Mesenchymal stem cell (in vitro differentiated cells and primary cell): ENCODE results near the gene ANXA7.

ENCODE experiments used
- DNase-seq: peaks from one replicate; pipeline ENCODE4 v3.0.0-alpha.2; 2013
- H2AFZ ChIP-seq: one replicate; pipeline ENCODE4 v1.6.1; 2013; ENCODE audit warnings: low read depth, mild to moderate bottlenecking, control low read depth, inconsistent platforms, low read length, moderate library complexity
- H2AK5ac ChIP-seq: 2 replicates; pipeline ENCODE4 v1.6.1; 2013; ENCODE audit warnings: low read length, moderate library complexity, mild to moderate bottlenecking, inconsistent platforms; ENCODE audit not compliant: severe bottlenecking
- H2BK120ac ChIP-seq: one replicate; pipeline ENCODE4 v1.6.1; 2013; ENCODE audit warnings: low read depth, mild to moderate bottlenecking, inconsistent platforms, low read length, moderate library complexity
- H2BK12ac ChIP-seq, 2 experiments: one replicate each; pipeline ENCODE4 v1.6.1; 2013; ENCODE audit warnings: inconsistent platforms in 2 of 2, low read length in 2 of 2, mild to moderate bottlenecking in 2 of 2, moderate library complexity in 2 of 2, control low read depth in 1 of 2
- H2BK15ac ChIP-seq: one replicate; pipeline ENCODE4 v1.6.1; 2013; ENCODE audit warnings: mild to moderate bottlenecking, low read depth, inconsistent platforms; ENCODE audit not compliant: poor library complexity, severe bottlenecking
- H2BK5ac ChIP-seq: 2 replicates; pipeline ENCODE4 v1.6.1; 2013; ENCODE audit warnings: low read depth, mild to moderate bottlenecking, low read length, control low read depth, inconsistent platforms; ENCODE audit not compliant: poor library complexity, severe bottlenecking
- H3K14ac ChIP-seq, 2 experiments: one replicate each; pipeline ENCODE4 v1.6.1; 2013; ENCODE audit warnings: inconsistent platforms in 2 of 2, low read length in 2 of 2, control low read depth in 1 of 2, mild to moderate bottlenecking in 1 of 2, moderate library complexity in 1 of 2
- H3K18ac ChIP-seq, 2 experiments: one replicate each; pipeline ENCODE4 v1.6.1; 2013; ENCODE audit warnings: inconsistent platforms in 2 of 2, low read length in 2 of 2, control low read depth in 1 of 2, low read depth in 1 of 2, mild to moderate bottlenecking in 1 of 2
- H3K23ac ChIP-seq, 2 experiments: one replicate each; pipeline ENCODE4 v1.6.1; 2013; ENCODE audit warnings: inconsistent platforms in 2 of 2, low read length in 2 of 2, mild to moderate bottlenecking in 2 of 2, moderate library complexity in 2 of 2, control low read depth in 1 of 2
- H3K27ac ChIP-seq: 2 replicates; pipeline ENCODE4 v1.5.1; 2013; ENCODE audit warnings: mild to moderate bottlenecking, moderate library complexity, low read length, control low read depth, inconsistent platforms; ENCODE audit not compliant: poor library complexity, severe bottlenecking
- H3K27me3 ChIP-seq, 2 experiments: 2 replicates each; pipeline versions ENCODE4 v1.6.1 to v1.7.0; 2013; ENCODE audit warnings: low read length in 2 of 2, mild to moderate bottlenecking in 2 of 2, moderate library complexity in 2 of 2, control low read depth in 1 of 2, inconsistent platforms in 1 of 2; ENCODE audit not compliant: control insufficient read depth in 1 of 2, insufficient read depth in 1 of 2
- H3K36me3 ChIP-seq, 2 experiments: 2 replicates each; pipeline versions ENCODE4 v1.6.1 to v1.7.0; 2013; ENCODE audit warnings: low read length in 2 of 2, control low read depth in 1 of 2, inconsistent platforms in 1 of 2, low read depth in 1 of 2, mild to moderate bottlenecking in 1 of 2; ENCODE audit not compliant: insufficient read depth in 2 of 2, control insufficient read depth in 1 of 2
- H3K4ac ChIP-seq, 2 experiments: one replicate each; pipeline ENCODE4 v1.6.1; 2013; ENCODE audit warnings: inconsistent platforms in 2 of 2, low read length in 2 of 2, mild to moderate bottlenecking in 2 of 2, moderate library complexity in 2 of 2, control low read depth in 1 of 2, low read depth in 1 of 2
- H3K4me1 ChIP-seq: 2 replicates; pipeline ENCODE4 v1.6.1; 2013; ENCODE audit warnings: low read depth, low read length, control low read depth; ENCODE audit not compliant: control insufficient read depth, insufficient read depth
- H3K4me2 ChIP-seq: 2 replicates; pipeline ENCODE4 v1.6.1; 2013; ENCODE audit warnings: low read length, mild to moderate bottlenecking, inconsistent platforms; ENCODE audit not compliant: poor library complexity, severe bottlenecking
- H3K4me3 ChIP-seq, 2 experiments: 2 replicates each; pipeline versions ENCODE4 v1.5.1 to v1.7.0; 2013; ENCODE audit warnings: low read length in 2 of 2, mild to moderate bottlenecking in 2 of 2, control low read depth in 1 of 2, low read depth in 1 of 2; ENCODE audit not compliant: insufficient read depth in 1 of 2
- H3K79me1 ChIP-seq: replicated peaks from 2 replicates; pipeline ENCODE4 v1.6.1; 2013; ENCODE audit warnings: mild to moderate bottlenecking, control low read depth, low read length, inconsistent platforms; ENCODE audit not compliant: poor library complexity, severe bottlenecking
- H3K9ac ChIP-seq: 2 replicates; pipeline ENCODE4 v1.7.0; 2013; ENCODE audit warnings: mild to moderate bottlenecking, low read length, moderate library complexity
- H3K9me3 ChIP-seq: 2 replicates; pipeline ENCODE4 v1.7.0; 2013; ENCODE audit warnings: mild to moderate bottlenecking, low read length; ENCODE audit not compliant: control insufficient read depth
- H4K8ac ChIP-seq: one replicate; pipeline ENCODE4 v1.6.1; 2013; ENCODE audit warnings: inconsistent platforms, mild to moderate bottlenecking, low read length, moderate library complexity
- H4K91ac ChIP-seq: one replicate; pipeline ENCODE4 v1.6.1; 2013; ENCODE audit warnings: mild to moderate bottlenecking, low read length, inconsistent platforms
- WGBS: methylation state at CpG from one replicate; pipeline ENCODE4 v1.1.7; 2013; ENCODE audit warnings: mixed read lengths; 5-methylcytosine and 5-hydroxymethylcytosine counted together

ANXA7 gene

DNA sequence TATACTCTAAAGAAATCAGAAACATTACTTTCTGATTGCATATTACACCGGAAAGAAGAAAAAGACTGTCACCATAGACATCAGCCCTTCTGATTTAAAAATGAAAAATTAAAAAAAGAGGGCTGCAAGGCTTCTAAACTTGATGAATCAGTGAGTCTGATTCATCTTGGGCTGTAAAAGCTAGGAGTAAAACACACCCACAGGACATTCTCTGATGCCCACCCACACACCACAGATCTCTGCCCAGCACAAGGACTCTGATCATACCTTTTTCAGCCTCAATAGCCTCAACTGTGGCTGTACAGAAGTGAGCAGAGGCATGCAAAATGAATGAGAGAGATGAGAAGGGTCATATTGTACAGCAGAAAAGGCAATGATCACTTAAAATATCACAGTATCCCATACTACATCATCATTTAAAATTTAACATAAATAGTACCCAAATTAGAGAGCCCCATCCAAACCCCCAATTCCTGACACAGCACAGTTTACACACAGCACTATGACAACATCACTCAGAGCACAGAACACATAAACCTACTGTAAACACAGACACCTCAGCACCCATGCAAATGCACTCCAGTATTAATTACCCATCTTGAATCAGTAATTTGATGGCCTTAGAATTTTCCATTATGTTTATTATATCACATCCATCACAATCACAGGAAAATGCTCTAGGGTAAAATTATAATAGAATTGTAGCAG lies 25.9 kb upstream of the ANXA7 start:
- Histone ChIP-seq H3K36me3 (peaks cover 8 to 62% of the 10 kb centered on the region in 2 experiments), H3K9ac (peak overlapping the region; percentile 44), H3K4me1 (no peaks in the 10 kb centered on the region), H3K4me2 (no peak overlapping the region), H4K8ac (no peak overlapping the region), H2BK120ac (no peak overlapping the region), H2BK15ac (no peak overlapping the region), H2AK5ac (no peak overlapping the region), H3K9me3 (no peaks in the 10 kb centered on the region), H3K27me3 (no peaks in the 10 kb centered on the region), H3K4ac (no peak overlapping the region), H3K18ac (no peak overlapping the region), H3K14ac (no peak overlapping the region), H2AFZ (no peak overlapping the region), H3K4me3 (peak overlapping the region in 1 of 2 experiments; percentile 9), H4K91ac (no peak overlapping the region), H3K79me1 (peaks cover 9% of the 10 kb centered on the region), H2BK5ac (no peak overlapping the region), H2BK12ac (no peak overlapping the region), H3K23ac (no peak overlapping the region), H3K27ac (no peak overlapping the region)
- WGBS, result no CpG with 5 or more reads among the region's 1 CpG
- peak; percentile 30 for DNase-seq

DNA sequence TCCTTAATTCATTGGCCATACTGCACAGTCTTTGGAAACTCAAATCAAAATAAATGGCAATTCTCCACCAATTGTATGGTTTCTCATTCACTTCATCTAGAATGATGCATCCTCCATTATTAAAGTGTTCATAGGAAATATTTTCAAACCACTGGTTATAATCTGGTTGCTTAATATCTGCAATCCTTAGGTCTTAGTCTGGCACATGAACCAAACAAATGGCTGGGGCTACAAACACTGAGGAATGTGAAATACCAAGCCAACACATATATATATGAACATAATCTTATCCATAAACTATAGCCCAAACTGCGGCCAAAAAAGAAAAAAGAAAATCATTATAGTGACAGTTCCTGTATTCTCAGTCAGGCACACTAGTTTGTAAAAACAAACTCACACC lies 25.2 kb upstream of the ANXA7 start:
- no peak overlapping the region for H4K8ac ChIP-seq
- H3K4me1 ChIP-seq, result no peaks in the 10 kb centered on the region
- H3K4ac ChIP-seq, result no peak overlapping the region
- no peak overlapping the region for H3K23ac ChIP-seq
- H3K14ac ChIP-seq, result no peak overlapping the region
- H3K79me1 ChIP-seq, result peaks cover 6% of the 10 kb centered on the region
- H3K4me2 ChIP-seq, result no peak overlapping the region
- H2BK12ac ChIP-seq, result no peak overlapping the region
- H2BK120ac ChIP-seq, result no peak overlapping the region
- H3K18ac ChIP-seq, result no peak overlapping the region
- H2AK5ac ChIP-seq, result no peak overlapping the region
- peak overlapping the region; percentile 44 for H3K9ac ChIP-seq
- peaks cover 5 to 62% of the 10 kb centered on the region in 2 experiments for H3K36me3 ChIP-seq
- whole genome bisulfite sequencing, result 88% methylated on average over 1 of the region's 1 CpG
- no peak overlapping the region for H4K91ac ChIP-seq
- no peak overlapping the region for H2BK5ac ChIP-seq
- H3K4me3 ChIP-seq, result peak overlapping the region in 1 of 2 experiments; percentile 9
- no peaks in the 10 kb centered on the region for H3K9me3 ChIP-seq
- DNase-seq, result peak; percentile 10
- no peak overlapping the region for H2AFZ ChIP-seq
- H3K27me3 ChIP-seq, result no peaks in the 10 kb centered on the region
- H2BK15ac ChIP-seq, result no peak overlapping the region
- H3K27ac ChIP-seq, result no peak overlapping the region

DNA sequence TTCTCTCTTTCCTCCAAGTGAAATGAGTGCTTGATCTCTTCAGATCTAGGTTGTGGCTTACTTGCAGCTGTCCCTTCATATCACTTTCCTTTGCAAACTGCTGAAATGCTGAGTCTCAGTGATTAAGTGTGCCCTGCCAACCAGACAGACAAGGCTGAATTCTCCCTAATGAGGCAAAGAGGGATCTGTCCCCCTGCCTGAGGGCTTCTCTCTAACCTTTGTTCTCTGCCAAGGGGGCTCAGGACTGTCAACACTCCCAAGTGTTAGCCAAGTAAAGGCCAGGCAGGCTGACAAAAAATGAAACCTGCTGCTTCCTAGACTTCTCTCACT lies 19.6 kb upstream of the ANXA7 start, which contains the start of gene MSS51:
Gene MSS51 (minus strand): TSS at position 24 of the 330 bp plus-strand sequence. CDS start 5,277 bp downstream, outside the sequence.
- no peak within 1 kb of the TSS for H4K8ac ChIP-seq
- no peak within 1 kb of the TSS for H2BK120ac ChIP-seq
- no peak within 1 kb of the TSS for H3K14ac ChIP-seq
- no peak within 1 kb of the TSS for H2AK5ac ChIP-seq
- H3K9ac ChIP-seq, result no peak within 1 kb of the TSS
- H4K91ac ChIP-seq, result no peak within 1 kb of the TSS
- H3K23ac ChIP-seq, result no peak within 1 kb of the TSS
- no peak within 1 kb of the TSS for H3K4me3 ChIP-seq
- H3K27me3 ChIP-seq, result no peaks in the 10 kb centered on the region
- no peaks in the 10 kb centered on the region for H3K9me3 ChIP-seq
- H2BK5ac ChIP-seq, result no peak within 1 kb of the TSS
- DNase-seq, result no peak
- H3K18ac ChIP-seq, result no peak within 1 kb of the TSS
- no peak within 1 kb of the TSS for H3K27ac ChIP-seq
- H3K4me1 ChIP-seq, result no peaks in the 10 kb centered on the region
- no peak within 1 kb of the TSS for H2AFZ ChIP-seq
- no peak within 1 kb of the TSS for H2BK12ac ChIP-seq
- peaks cover 5 to 78% of the 10 kb centered on the region in 2 experiments for H3K36me3 ChIP-seq
- H3K79me1 ChIP-seq, result peaks cover 3% of the 10 kb centered on the region
- H3K4me2 ChIP-seq, result no peak within 1 kb of the TSS
- no peak within 1 kb of the TSS for H3K4ac ChIP-seq
- H2BK15ac ChIP-seq, result no peak within 1 kb of the TSS

DNA sequence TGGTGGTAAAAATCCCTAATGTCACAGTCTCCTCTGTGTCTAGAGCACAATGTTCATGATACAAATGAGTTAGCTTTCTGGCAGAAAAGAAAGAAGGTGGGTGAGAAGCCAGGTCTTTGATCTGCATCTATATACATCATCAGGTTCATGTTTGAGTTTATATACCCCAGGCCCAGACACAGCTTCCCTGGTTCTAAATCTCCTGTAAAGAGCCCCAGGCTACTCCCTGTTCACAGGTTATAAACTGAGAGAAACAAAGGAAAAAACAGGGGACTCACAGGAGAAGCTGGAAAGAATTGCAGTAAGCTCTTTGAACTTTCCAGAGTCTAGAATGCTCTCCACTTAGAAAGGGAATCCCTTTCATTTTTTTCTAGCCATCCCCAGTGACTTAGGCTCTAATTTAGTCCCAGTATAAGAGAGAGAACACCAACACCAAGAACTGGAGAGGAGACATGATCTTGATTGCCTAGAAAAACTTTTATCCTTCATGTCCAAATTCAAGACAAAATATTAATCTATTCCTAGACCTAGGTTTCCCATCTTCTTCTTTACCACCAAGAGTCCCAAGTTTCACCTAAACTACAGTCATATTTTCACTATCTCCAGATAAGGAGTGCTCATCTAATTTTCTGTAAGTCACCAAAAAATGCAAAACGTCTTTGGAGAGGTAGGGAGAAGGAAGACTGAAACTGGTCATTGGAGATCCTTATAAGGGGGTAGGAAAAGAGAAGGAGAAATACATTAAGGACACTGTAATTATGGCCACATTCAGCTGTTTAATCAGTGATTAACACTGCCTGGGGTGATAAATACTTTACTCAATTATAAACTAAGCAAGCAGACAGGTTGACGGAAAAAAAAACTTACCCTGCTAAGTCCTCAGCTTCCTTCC lies 19.0 kb upstream of the ANXA7 start:
- H3K27me3 ChIP-seq, result no peaks in the 10 kb centered on the region
- no peak for DNase-seq
- no peak overlapping the region for H2BK5ac ChIP-seq
- WGBS, result 94% methylated on average over 1 of the region's 2 CpGs
- no peak overlapping the region for H3K18ac ChIP-seq
- no peak overlapping the region for H3K4me2 ChIP-seq
- no peak overlapping the region for H2BK12ac ChIP-seq
- no peak overlapping the region for H2BK15ac ChIP-seq
- H3K14ac ChIP-seq, result no peak overlapping the region
- no peak overlapping the region for H3K23ac ChIP-seq
- no peak overlapping the region for H4K91ac ChIP-seq
- H2BK120ac ChIP-seq, result no peak overlapping the region
- H2AK5ac ChIP-seq, result no peak overlapping the region
- H3K9ac ChIP-seq, result no peak overlapping the region
- no peak overlapping the region for H3K27ac ChIP-seq
- H3K9me3 ChIP-seq, result no peaks in the 10 kb centered on the region
- H3K4me3 ChIP-seq, result no peak overlapping the region
- H3K79me1 ChIP-seq, result peaks cover under 1% of the 10 kb centered on the region
- no peaks in the 10 kb centered on the region for H3K4me1 ChIP-seq
- no peak overlapping the region for H2AFZ ChIP-seq
- H4K8ac ChIP-seq, result no peak overlapping the region
- H3K4ac ChIP-seq, result no peak overlapping the region
- H3K36me3 ChIP-seq, result peaks cover 5 to 80% of the 10 kb centered on the region in 2 experiments
